ENCODE measurements around the gene OR2G3. TPM values are rescaled to one million over a fixed set of nuclear protein-coding genes. Genes with fewer than 3 reads are reported as not detected.

Gene OR2G3
- total and polyA plus RNA-seq, 2 of the 8 experiments (the other 6 are each of a cell fraction or from before 2014, with no cell fraction given) = not detected

DNA sequence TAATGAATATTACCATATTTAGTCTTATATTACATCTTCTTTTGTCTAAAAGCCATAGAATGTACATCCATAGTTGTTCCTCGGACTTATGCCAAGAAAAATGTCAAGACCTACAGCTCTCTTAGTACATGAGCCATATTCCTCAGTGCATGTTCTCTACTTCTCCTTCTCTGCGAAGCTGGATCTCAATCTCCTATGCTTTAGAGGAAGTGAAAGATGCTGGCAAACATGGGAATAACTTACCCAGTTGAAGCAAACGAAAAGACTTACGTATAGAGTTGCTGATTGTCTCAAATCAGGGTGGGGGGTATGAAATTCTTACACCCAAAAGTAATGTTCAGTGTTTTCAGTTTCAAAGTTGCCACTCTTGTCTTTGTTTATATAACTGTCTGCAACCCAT is 41.5 kb downstream of the OR2G3 start:
- Histone ChIP-seq H3K27me3 (replicated peaks in 1 of 4; ENCODE audit: control insufficient read depth in 3 of 4, extremely low read depth in 1 of 4, insufficient read depth in 3 of 4, low read length in 3 of 4) (no peaks in the 10 kb centered on the region; a peak in 2 of 7 replicates), H3K4me2 (ENCODE audit: insufficient read depth in 1 of 2, low read depth in 2 of 2, low read length in 2 of 2) (peak overlapping the region in 1 of 2 experiments; percentile 15; a peak in 1 of 4 replicates), H3K4me3 (ENCODE audit: extremely low read depth in 1 of 4, insufficient read depth in 2 of 4, low read depth in 3 of 4, low read length in 4 of 4) (no peak overlapping the region), H2AK5ac (ENCODE audit: low read depth, low read length) (no peak overlapping the region), H4K20me1 (replicated peaks in 1 of 2; ENCODE audit: control insufficient read depth in 1 of 2, insufficient read depth in 2 of 2, low read length in 2 of 2) (no peaks in the 10 kb centered on the region), H2BK20ac (ENCODE audit: low read length) (no peak overlapping the region), H4K91ac (replicated peaks; ENCODE audit: insufficient read length, low read length) (no peak overlapping the region), H3K23ac (ENCODE audit: insufficient read length) (no peak overlapping the region), H2BK120ac (replicated peaks; ENCODE audit: low read depth, low read length) (peak overlapping the region; percentile 33), H3K36me3 (ENCODE audit: control insufficient read depth in 2 of 4, insufficient read depth in 4 of 4, low read length in 3 of 4) (no peaks in the 10 kb centered on the region), H2AFZ (ENCODE audit: low read length) (no peak overlapping the region), H3K4me1 (replicated peaks in 1 of 4; ENCODE audit: control insufficient read depth in 3 of 4, insufficient read depth in 4 of 4, low read length in 3 of 4) (peaks cover 0 to 7% (median 4%) of the 10 kb centered on the region in 4 experiments; a peak in 3 of 7 replicates), H3K14ac (ENCODE audit: insufficient read length) (no peak overlapping the region), H3K79me2 (ENCODE audit: control insufficient read depth in 1 of 2, insufficient read depth in 2 of 2, low read length in 2 of 2) (no peaks in the 10 kb centered on the region), H3K23me2 (ENCODE audit: low read depth, low read length) (no peaks in the 10 kb centered on the region), H3K18ac (ENCODE audit: extremely low read depth, low read length) (no peak overlapping the region), H3K9ac (replicated peaks in 1 of 4; ENCODE audit: extremely low read depth in 1 of 4, low read depth in 3 of 4, low read length in 3 of 4) (no peak overlapping the region), H3K79me1 (ENCODE audit: low read depth, low read length) (no peaks in the 10 kb centered on the region), H2BK5ac (ENCODE audit: low read depth, low read length) (no peak overlapping the region), H4K8ac (ENCODE audit: extremely low read depth, insufficient read depth, low read length) (no peak overlapping the region), H3K4ac (replicated peaks; ENCODE audit: insufficient read length, low read depth, low read length) (no peak overlapping the region), H2BK12ac (ENCODE audit: low read depth, low read length) (no peak overlapping the region), H3K9me3 (ENCODE audit: insufficient read depth in 2 of 2, low read depth in 1 of 2, low read length in 1 of 2) (peaks cover 14 to 28% of the 10 kb centered on the region in 2 experiments; a peak in 3 of 4 replicates), H3K56ac (replicated peaks; ENCODE audit: insufficient read length, low read depth, low read length) (no peak overlapping the region), H4K5ac (ENCODE audit: insufficient read length, low read depth, low read length) (no peak overlapping the region), H3K27ac (ENCODE audit: low read depth, low read length) (no peak overlapping the region), H2BK15ac (ENCODE audit: low read length) (no peak overlapping the region)
- TF ChIP-seq HDAC2 (IDR thresholded peaks at IDR 0.05; ENCODE audit: borderline replicate concordance in 1 of 2, low read depth in 2 of 2, low read length in 2 of 2) (no peak), SAP30 (IDR thresholded peaks at IDR 0.05; ENCODE audit: insufficient read depth, insufficient replicate concordance, low read length) (no peak), BRCA1 (IDR thresholded peaks at IDR 0.05; ENCODE audit: low read depth, low read length) (no peak), TEAD4 (IDR thresholded peaks at IDR 0.05; ENCODE audit: low read depth, low read length) (no peak), BCL11A (IDR thresholded peaks at IDR 0.05; ENCODE audit: low read depth in 2 of 2, low read length in 2 of 2) (no peak), SIRT6 (IDR thresholded peaks at IDR 0.05; ENCODE audit: low read length) (no peak), NANOG (IDR thresholded peaks at IDR 0.05; ENCODE audit: insufficient read depth, low read depth, low read length, poor library complexity, severe bottlenecking) (no peak), ASH2L (IDR thresholded peaks at IDR 0.05; ENCODE audit: low read length) (no peak), CHD2 (IDR thresholded peaks at IDR 0.05; ENCODE audit: low read length) (no peak), RXRA (IDR thresholded peaks at IDR 0.05; ENCODE audit: insufficient read depth, low read depth, low read length) (no peak), TBP (IDR thresholded peaks at IDR 0.05; ENCODE audit: low read depth, low read length) (no peak), CTCF (IDR thresholded peaks at IDR 0.05; ENCODE audit: control extremely low read depth in 1 of 3, insufficient read depth in 1 of 3, low read depth in 1 of 3, low read length in 3 of 3) (no peak)
- FAIRE-seq (no peak), DNase-seq (ENCODE audit: low read depth in 1 of 2, low spot score in 2 of 2) (no peak)
- CTCF ChIA-PET (ENCODE audit: partially characterized antibody) = no interaction called here
- WGBS, 2 experiments (ENCODE audit: extremely low coverage in 1 of 2, insufficient coverage in 1 of 2, insufficient read length in 1 of 2, insufficient replicate concordance in 2 of 2, low coverage in 1 of 2, low lambda C conversion rate in 2 of 2, missing lambda C conversion rate in 1 of 2) = 81% methylated on average over 4 of the region's 4 CpGs; no CpG with 5 or more reads in 1 of the 2 experiments
- POLR2A ChIA-PET (ENCODE audit: partially characterized antibody) = no interaction called here

Measured in H1 (cell line).